Measurements from ENCODE around the gene NLRC3.

NLRC3 gene

DNA sequence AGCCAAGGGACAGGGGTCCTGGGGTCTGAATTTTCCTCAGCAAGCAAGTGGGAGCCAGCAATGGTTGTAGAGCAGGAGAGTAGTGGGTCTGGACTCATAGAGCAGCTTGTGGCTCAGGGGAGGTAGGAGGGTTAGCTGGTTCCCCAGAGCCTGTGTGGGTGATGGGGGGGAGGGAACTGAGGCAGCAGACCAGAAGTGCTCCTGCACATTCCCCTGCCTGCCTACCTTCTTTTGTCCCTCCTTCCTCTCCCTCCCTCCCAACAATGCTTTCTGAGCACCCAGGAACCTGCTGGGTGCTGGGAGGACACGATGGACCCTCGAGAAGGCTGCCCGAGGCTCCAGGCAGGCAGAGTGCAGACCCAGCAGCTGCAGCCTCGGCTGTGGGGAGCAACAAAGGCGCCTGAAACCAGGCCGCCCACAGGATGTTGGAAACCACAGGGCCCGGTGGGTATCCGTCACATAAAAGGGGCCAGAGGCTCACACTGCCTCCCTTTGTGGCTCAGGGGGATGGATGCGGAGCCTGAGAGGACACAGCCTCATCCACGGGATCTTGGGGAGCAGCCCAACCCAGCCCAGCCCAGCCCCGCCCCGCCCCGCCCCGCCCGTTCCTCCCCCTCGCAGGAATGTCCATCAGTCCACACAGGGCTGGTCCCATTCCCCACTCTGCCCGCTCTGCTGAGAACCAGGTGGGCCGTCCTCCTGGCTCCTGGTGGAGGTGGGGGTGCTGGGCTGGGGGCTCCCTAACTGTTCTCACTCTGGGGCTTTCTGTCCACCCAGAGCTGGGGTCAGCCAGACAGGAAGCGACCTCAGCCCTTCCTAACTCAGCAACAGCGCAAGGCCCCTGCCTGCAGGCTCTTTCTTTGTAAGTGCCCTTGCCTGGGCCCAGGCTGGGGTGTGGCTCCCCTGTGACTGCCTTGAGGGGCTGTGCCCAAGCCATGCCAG is 1.7 kb upstream of the NLRC3 start:
- peak; percentile 68 for DNase-seq

- peak; percentile 58 for DNase-seq
Observed at GRCh38 chr16:3578121-3578520, 918 bp upstream of the NLRC3 start.

DNA sequence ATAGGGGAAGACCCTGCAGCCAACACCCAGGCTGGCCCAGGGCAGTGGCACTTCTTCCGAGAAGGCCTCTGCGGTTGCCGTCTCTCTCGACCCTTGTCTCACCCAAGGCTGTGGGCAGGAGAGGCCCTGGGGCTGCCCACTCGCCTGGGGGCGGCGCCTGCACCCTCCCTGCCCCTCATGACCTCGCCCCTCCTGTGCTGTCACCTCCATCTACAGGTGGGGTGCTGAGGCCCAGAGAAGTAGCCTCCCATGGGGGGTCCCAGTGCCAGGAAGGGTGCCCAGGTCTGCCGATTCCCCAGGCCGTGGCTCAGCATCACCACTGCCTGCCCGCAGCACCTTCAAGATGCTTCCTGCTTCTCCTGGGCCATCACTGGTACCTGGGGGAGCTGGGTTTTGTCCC is 992 bp downstream of the NLRC3 start:
- DNase-seq, result peak; percentile 10

- DNase-seq, result no peak
Observed at GRCh38 chr16:3575491-3575890, 1.7 kb downstream of the NLRC3 start.

DNA sequence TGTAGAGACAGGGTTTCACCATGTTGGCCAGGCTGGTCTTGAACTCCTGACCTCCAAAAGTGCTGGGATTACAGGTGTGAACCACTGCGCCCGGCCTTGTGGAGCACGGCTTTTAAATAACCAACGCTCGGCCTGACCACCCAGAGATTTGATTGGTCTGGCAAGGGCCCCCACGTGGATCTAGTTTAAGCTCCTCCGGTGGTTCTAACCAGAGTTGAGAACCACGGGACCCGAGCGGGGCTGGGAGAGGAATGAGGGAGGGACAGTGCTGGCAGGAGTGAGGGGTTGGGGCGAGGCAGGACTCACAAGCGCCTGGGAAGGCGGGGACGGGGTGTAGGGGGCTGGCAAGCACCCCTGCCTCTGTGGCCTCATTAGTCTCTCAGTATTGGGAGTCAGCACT is 3.0 kb downstream of the NLRC3 start:
- no peak for DNase-seq

DNA sequence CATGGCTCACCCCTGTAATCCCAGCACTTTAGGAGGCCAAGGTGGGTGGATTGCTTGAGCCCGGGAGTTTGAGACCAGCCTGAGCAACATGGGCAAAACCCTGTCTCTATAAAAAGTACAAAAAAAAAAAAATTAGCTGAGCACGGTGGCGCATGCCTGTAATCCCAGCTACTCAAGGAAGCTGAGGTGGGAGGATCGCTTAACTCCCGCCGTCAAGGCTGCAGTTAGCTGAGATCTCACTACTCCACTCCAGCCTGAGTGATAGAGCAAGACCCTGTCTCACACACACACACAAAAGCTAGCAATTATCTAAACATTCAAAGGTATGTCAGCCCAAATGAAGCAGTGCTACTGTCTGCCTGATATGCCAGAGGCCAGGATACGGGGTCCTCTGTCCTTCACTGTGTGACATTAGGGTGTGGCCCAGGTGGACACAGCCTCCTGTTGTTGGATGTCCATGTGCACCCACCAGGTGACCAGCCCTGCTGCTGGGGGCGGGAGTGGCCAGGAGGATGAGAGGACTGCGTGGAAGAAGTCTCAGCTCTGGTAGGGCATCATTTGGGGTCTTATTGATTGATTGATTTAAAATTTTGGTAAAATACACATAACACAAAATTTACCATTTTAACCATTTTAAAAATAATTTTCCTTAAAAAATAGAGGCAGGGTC is 3.9 kb downstream of the NLRC3 start:
- no peak for DNase-seq

DNA sequence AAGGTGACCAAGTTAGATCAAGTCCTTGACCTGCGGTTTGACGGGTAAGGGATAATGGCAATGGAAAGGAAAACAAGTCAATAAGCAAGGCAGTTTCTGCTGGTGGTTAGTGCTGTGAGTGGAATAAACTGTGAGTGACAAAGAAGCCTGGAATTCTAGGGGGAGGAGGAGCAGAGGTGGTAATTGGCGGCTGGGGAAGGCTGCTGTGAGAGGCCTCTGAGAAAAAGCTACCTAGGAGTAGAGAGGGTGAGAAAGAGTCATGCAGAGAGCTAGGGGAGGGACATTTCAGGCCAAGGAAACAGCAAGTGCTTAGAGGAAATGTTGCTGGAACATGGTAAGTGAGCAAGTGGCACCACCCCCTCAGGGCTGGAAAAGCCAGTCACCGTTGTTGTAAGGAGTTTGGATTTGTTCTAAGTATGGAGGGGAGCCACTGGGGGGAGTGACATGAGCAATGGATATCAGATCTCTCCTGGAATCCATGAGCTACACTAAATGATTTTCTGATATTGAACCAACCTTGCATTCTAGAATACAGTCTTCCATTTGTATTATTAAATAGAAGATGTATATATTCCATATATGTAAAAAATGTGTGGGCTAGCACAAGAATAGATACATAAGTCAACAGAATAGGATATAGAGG is 6.7 kb downstream of the NLRC3 start:
- DNase-seq, result no peak

- DNase-seq, result no peak
Observed at GRCh38 chr16:3569851-3570250, 7.4 kb downstream of the NLRC3 start.

- DNase-seq, result no peak
Observed at GRCh38 chr16:3566990-3567389, 10.2 kb downstream of the NLRC3 start.

DNA sequence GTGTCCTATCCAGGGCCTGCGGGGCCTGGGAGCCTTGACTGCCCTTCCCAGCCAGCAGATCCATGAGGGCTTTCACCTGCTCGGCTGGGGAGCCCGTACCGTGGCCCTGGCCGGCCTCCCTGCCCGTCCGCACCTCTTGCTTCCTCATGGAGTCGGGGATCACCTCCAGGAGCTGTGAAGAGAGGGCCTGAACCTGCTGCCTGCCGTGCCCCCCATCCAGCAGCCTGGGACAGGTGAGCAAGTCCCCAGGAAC is 12.4 kb downstream of the NLRC3 start:
- DNase-seq, result no peak

GRCh38 chr16:3564130-3564888 is 12.9 kb downstream of the NLRC3 start:
- DNase-seq, result no peak

GRCh38 chr16:3562914-3563480 is 14.2 kb downstream of the NLRC3 start:
- DNase-seq, result no peak

- DNase-seq, result no peak
Observed at GRCh38 chr16:3561626-3562025, 15.6 kb downstream of the NLRC3 start.

DNA sequence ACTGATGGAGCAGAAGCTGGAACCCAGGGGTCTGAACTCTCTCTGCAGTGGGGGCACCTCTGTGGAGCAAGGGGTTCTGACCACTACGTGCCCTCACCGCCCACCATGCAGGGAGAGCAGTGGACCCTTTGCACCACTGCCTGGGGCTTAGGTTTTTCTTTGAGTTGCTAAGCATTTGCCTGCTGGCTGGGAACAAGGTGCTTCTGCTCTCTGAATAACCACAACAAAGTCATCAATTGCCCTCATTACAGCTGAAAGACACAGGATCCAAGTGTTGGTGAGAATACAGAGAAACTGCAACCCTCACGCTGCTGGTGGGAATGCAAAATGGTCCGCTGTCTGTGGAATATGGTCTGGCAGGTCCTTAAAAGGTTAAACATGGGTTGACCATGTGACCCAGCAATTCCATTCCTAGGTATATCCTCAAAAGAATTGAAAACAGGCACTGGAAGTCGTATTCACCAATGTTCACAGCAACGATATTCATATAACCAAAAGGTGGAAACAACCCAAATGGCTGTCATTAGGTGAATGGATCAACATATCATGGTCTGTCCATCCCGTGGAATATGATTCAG is 22.8 kb downstream of the NLRC3 start:
- no peak for DNase-seq

- no peak for DNase-seq
Observed at GRCh38 chr16:3553138-3553923, 23.9 kb downstream of the NLRC3 start.

DNA sequence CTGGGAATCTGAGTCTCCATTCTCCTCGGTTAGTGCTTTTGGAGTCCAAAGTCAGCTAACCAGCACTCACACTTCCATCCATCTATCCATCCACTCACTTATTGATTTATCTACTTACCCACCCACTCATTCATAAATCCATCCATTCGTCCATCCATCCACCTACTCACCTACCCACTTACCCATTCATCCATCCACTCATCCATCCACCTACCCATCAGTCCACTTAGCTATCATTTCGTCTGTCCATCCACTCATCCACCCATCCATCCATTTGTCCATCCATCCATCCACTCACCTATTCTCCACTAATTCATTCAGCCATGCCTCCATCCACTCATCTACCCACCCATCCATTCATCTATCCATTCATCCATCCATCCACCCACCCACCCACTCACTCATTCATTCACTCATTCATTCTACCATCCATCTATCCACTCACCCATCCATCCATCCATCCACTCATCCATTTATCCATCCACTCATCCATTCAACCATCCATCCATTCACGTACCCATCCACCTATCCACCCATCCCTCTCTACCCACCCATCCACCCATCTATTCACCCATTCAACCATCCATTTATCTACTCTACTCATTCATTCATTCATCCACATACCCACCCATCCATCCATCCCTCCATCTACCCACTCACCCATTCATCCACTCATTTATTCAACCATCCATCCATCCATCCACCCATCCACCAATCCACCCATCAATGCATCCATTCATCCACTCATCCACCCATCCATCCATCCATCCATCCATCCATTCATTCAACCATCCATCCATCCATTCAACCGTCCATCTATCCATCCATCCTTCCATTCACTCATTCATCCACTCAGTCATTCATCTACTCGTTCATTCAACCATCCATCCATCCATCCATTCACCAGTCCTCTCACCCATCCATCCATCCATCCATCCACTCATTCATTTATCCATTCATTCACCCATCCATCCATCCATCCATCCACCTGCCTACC is 26.1 kb downstream of the NLRC3 start:
- DNase-seq, result no peak

- DNase-seq, result no peak
Observed at GRCh38 chr16:3549906-3550305, 27.3 kb downstream of the NLRC3 start.

DNA sequence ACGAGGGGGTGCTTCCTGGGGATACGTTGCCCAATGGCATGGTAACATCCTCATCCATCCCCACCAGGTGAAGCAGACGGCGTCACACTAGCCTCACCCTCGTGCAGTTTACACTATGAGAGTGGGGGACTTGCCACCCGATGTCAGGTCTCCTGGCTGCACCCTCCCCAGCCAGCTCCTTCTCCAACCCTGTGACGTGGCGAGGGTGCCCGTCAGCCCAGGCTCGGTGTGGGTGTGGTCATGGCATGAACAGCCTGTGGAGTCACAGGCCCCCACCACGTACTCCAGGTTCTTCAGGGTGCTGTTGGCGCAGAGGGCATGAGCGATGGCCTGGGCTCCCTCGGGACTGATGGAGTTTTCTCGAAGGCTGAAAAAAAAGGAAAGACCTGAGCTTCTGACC is 28.3 kb downstream of the NLRC3 start:
- no peak for DNase-seq

- no peak for DNase-seq
Observed at GRCh38 chr16:3548445-3548844, 28.8 kb downstream of the NLRC3 start.

- DNase-seq, result no peak
Observed at GRCh38 chr16:3546986-3547682, 30.1 kb downstream of the NLRC3 start.
